GM18502 (cell line): ENCODE results near the gene CEP97.

Experiments used
- ATAC-seq: cut with Tn5 transposase; IDR thresholded peaks from one replicate; pipeline ENCODE4 v1.9.1; 2021; ENCODE audit warnings: mild to moderate bottlenecking; ENCODE audit not compliant: unreplicated experiment, poor library complexity

The CEP97 gene

DNA sequence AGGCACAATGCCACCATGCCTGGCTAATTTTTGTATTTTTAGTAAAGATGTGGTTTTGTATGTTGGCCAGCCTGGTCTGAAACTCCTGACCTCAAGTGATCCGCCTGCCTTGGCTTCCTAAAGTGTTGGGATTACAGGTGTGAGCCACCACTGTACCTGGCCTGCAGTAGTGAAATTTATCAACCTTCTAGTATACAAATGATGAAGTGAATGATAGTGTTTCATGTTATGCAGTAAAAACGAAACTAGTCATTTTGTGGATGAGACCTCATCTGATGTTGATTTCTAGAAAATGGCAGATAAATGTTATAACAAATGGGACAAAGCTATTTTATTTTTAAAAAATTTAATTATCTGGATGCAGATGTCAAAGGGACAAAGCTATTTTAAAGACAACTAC, 87.5 kb downstream of the CEP97 start:
- ATAC-seq: peak; percentile 38

- no peak for ATAC-seq
These were observed 88.5 kb downstream of the CEP97 start for GRCh38 chr3:101812895-101813294.

- no peak for ATAC-seq
These were observed 89.5 kb downstream of the CEP97 start for GRCh38 chr3:101813817-101814440.

DNA sequence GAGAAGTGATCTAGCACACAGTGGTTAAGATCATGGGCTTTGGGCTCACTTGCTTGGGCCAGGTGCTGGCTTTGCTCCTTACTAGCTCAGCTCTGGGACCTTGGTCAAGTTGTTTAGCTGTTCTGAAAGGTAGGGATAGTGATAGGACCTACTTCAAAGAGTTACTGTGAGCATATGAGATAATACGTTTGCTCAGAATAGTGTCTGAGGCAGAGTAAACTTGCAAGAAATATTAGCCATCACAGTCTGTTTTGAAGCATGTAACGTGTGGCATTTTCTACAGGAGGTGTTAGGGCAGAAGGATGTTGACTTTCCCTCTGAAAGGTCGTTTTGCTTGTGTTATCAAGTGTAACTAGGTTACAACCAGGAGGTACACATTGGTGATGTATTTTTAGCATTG, 90.4 kb downstream of the CEP97 start:
- ATAC-seq: no peak

DNA sequence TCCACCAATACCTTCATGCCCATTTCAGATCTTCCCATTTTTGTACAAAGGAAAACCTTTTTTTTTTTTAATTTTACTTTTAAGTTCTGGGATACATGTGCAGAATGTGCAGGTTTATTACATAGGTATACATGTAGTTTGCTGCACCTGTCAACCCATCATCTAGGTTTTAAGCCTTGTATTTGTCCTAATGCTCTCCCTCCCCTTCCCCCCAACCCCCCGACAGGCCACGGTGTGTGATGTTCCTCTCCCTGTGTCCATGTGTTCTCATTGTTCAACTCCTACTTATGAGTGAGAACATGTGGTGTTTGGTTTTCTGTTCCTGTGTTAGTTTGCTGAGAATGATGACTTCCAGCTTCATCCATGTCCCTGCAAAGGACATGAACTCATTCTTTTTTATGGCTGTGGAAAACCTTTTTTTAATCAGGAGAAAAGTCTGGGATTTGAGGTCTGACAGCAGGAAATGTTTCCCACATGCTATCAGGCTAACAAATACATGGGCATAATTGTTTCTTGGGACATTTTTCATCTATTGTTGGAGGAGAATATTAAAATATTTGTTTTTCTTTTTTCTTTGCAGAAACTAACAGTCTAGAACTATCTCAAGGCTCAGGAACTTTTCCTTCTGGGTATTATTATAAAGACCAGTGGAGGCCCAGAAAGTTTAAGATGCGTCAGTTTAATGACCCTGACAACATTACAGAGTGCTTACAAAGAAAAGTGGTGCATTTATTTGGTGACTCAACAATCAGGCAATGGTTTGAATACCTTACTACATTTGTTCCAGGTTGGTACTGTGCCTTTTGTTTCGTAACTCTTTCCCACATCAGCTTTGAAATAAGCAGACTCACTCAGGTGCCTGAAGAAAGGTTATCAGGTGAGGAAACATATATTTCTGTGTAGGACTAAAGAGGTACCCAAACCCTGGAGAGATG, 92.1 kb downstream of the CEP97 start:
- ATAC-seq: no peak

- no peak for ATAC-seq
These were observed 93.6 kb downstream of the CEP97 start for GRCh38 chr3:101817992-101818391.

DNA sequence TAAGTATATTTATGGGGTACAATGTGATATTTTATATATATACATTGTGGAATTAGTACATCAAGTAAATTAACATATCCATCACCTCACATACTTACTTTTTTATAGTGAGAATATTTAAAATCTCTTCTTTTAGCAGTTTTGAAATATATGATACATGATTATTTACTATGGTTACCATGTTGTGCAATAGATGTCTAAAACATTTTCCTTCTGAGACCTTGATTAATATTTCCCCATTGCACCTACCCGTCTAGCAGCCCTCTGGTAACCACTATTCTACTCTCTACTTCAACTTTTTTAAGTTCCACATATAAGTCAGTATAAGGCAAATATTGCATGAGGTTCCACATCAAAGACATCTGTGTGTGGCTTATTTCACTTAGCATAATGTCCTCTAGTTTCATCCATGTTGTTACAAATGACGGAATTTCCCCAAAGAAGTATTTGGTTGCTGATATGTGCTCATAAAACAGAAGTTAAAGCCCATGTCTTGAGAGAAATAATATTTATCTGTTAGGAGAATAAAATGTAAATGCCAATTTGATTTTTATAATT, 95.3 kb downstream of the CEP97 start:
- ATAC-seq: peak; percentile 77
